ENCODE measurements around the gene CCSER1.

- TF ChIP-seq CTCF (conservative IDR thresholded peaks at IDR 0.05; ENCODE audit: low read length), result no peak
- TF ChIP-seq EZH2phosphoT487 (IDR thresholded peaks at IDR 0.05; ENCODE audit: borderline replicate concordance), result no peak
These were observed 888.7 kb downstream of the CCSER1 start for GRCh38 chr4:91015861-91016260.

Measured in Loucy (cell line).